ENCODE results near the gene KCNK3. TPM values are rescaled to one million over a fixed set of nuclear protein-coding genes. Genes with fewer than 3 reads are reported as not detected.

KCNK3 gene
- total RNA-seq, 2 donors from 2014 or later, result 10.5 to 20.5 TPM

GRCh38 chr2:26701596-26701995, 9.1 kb downstream of the KCNK3 start:
- no peak for ATAC-seq
- 94 to 97% methylated on average over 5 of the region's 5 CpGs for WGBS, 2 donors

GRCh38 chr2:26702025-26702424, 9.5 kb downstream of the KCNK3 start:
- intact Hi-C loops (cut with DNase I), result no loop called here
- no peak for DNase-seq
- Histone ChIP-seq H3K27ac (peak overlapping the region in 1 of 4 donors; percentile 5), H3K27me3 (no peaks in the 10 kb centered on the region), H3K4me1 (peaks cover 54% of the 10 kb centered on the region), H3K9me3 (no peaks in the 10 kb centered on the region), H3K4me3 (no peak overlapping the region), H3K36me3 (replicated peaks in 1 of 2; ENCODE audit: insufficient read depth in 1 of 2, low read depth in 2 of 2) (no peaks in the 10 kb centered on the region)
- WGBS, 2 donors, result 55 to 69% methylated on average over 3 of the region's 3 CpGs
- TF ChIP-seq CTCF (IDR thresholded peaks at IDR 0.05) (no peak), POLR2A (IDR thresholded peaks at IDR 0.05) (no peak)
- no peak for ATAC-seq

More at GRCh38 chr2:26701596-26701995, 9.1 kb downstream of the KCNK3 start:
- DNase-seq, result no peak
- H3K27ac ChIP-seq, result no peak overlapping the region
- intact Hi-C loops (cut with DNase I), result no loop called here
- no peaks in the 10 kb centered on the region for H3K27me3 ChIP-seq
- TF ChIP-seq POLR2A (IDR thresholded peaks at IDR 0.05) (no peak), CTCF (IDR thresholded peaks at IDR 0.05) (no peak)
- H3K9me3 ChIP-seq, result no peaks in the 10 kb centered on the region
- H3K36me3 ChIP-seq (replicated peaks in 1 of 2; ENCODE audit: insufficient read depth in 1 of 2, low read depth in 2 of 2), result no peaks in the 10 kb centered on the region
- no peak overlapping the region for H3K4me3 ChIP-seq
- peaks cover 54% of the 10 kb centered on the region for H3K4me1 ChIP-seq

GRCh38 chr2:26704441-26704977, 12.0 kb downstream of the KCNK3 start:
- H3K27ac ChIP-seq, result peak overlapping the region in 2 of 4 donors; percentile 20 to 29
- H3K27me3 ChIP-seq, result no peaks in the 10 kb centered on the region
- H3K9me3 ChIP-seq, result no peaks in the 10 kb centered on the region
- TF ChIP-seq POLR2A (IDR thresholded peaks at IDR 0.05), result no peak
- TF ChIP-seq CTCF (IDR thresholded peaks at IDR 0.05), result no peak
- no peak overlapping the region for H3K4me3 ChIP-seq
- no peaks in the 10 kb centered on the region for H3K36me3 ChIP-seq (replicated peaks in 1 of 2; ENCODE audit: insufficient read depth in 1 of 2, low read depth in 2 of 2)
- DNase-seq, result no peak
- 93 to 100% methylated on average over 1 to 7 of the region's 7 CpGs for WGBS, 2 donors
- intact Hi-C loops (cut with DNase I), result no loop called here
- no peak for ATAC-seq
- peaks cover 39% of the 10 kb centered on the region for H3K4me1 ChIP-seq

- ATAC-seq (no peak), DNase-seq (no peak)
- Histone ChIP-seq H3K9me3 (no peaks in the 10 kb centered on the region), H3K4me3 (no peak overlapping the region), H3K36me3 (replicated peaks in 1 of 2; ENCODE audit: insufficient read depth in 1 of 2, low read depth in 2 of 2) (no peaks in the 10 kb centered on the region), H3K27me3 (no peaks in the 10 kb centered on the region), H3K27ac (peak overlapping the region in 2 of 4 donors; percentile 20 to 29), H3K4me1 (peaks cover 37% of the 10 kb centered on the region)
- 78 to 86% methylated on average over 5 of the region's 5 CpGs for WGBS, 2 donors
- TF ChIP-seq CTCF (IDR thresholded peaks at IDR 0.05), result no peak
- no peak for TF ChIP-seq POLR2A (IDR thresholded peaks at IDR 0.05)
- intact Hi-C loops (cut with DNase I), result no loop called here
These were observed 12.6 kb downstream of the KCNK3 start for GRCh38 chr2:26705126-26705525.

- H3K36me3 ChIP-seq (replicated peaks in 1 of 2; ENCODE audit: insufficient read depth in 1 of 2, low read depth in 2 of 2), result no peaks in the 10 kb centered on the region
- no peaks in the 10 kb centered on the region for H3K9me3 ChIP-seq
- no peak overlapping the region for H3K4me3 ChIP-seq
- TF ChIP-seq CTCF (IDR thresholded peaks at IDR 0.05) (no peak), POLR2A (IDR thresholded peaks at IDR 0.05) (no peak)
- intact Hi-C loops (cut with DNase I), result no loop called here
- H3K27me3 ChIP-seq, result no peaks in the 10 kb centered on the region
- 62 to 70% methylated on average over 3 of the region's 3 CpGs for WGBS, 2 donors
- peak overlapping the region in 3 of 4 donors; percentile 13 to 68 (median 58) for H3K27ac ChIP-seq
- ATAC-seq, result no peak
- no peak for DNase-seq
- peaks cover 41% of the 10 kb centered on the region for H3K4me1 ChIP-seq
These were observed 13.6 kb downstream of the KCNK3 start for GRCh38 chr2:26706093-26706492.

Measured in body of pancreas (tissue), 4 donors.